Natural killer cell (primary cell): ENCODE data around the gene FHIP2A. TPM values are rescaled to one million over a fixed set of nuclear protein-coding genes. Genes with fewer than 3 reads are reported as not detected.

Source experiments
- total RNA-seq, 4 donors: library from RNA; stranded (reverse); fragments of 120-200 nt in 1 of 4; gene quantifications; one replicate each; pipeline versions ENCODE4 v1.2.3 to v1.2.4, GENCODE V29; 2013 to 2022

The FHIP2A gene
- total RNA-seq, 3 donors from 2014 or later (not counting 1 experiment from before 2014, with no cell fraction given): 36.0 to 42.4 (median 39.5) TPM

Other genes starting within 250 kb of the FHIP2A start
- 100 to 1,000 TPM in 1 of 3 donors, 10 to 100 TPM in 2; 71.9 to 118 (median 73.5) TPM for gene ABLIM1, start 163.5 kb upstream of the FHIP2A start, total RNA-seq
- gene TRUB1, start 116.4 kb downstream of the FHIP2A start, total RNA-seq: 10 to 100 TPM in 2 of 3 donors, 1 to 10 TPM in 1; 7.3 to 10.3 (median 10.1) TPM